WTC11 (cell line): ENCODE data around the gene NNT. TPM values are rescaled to one million over a fixed set of nuclear protein-coding genes. Genes with fewer than 3 reads are reported as not detected.

Source experiments
- ATAC-seq: fragments of 200-7000 bp; cut with Tn5 transposase; 2 replicates; pipeline ENCODE4 v1.10.0; 2021; ENCODE audit warnings: mild to moderate bottlenecking, moderate library complexity
- CTCF ChIA-PET: fragments of 300-600 bp; sonication (Branson Sonifier 250); formaldehyde crosslinking; loops from one replicate; lab custom pipeline; 2021; ENCODE audit warnings: antibody characterized with exemption; lab: Charles Lee
- POLR2A ChIA-PET: fragments of 350-600 bp; sonication (Branson Sonifier 250); formaldehyde crosslinking; loops from one replicate; lab custom pipeline; 2021; ENCODE audit warnings: antibody characterized with exemption; lab: Charles Lee
- DNase-seq: peaks from one replicate; pipeline ENCODE4 v3.0.0; 2021; ENCODE audit warnings: low spot score
- H3K27ac Mint-ChIP-seq: 2 replicates; pipeline ENCODE4 v1.8.0; 2021; ENCODE audit warnings: mixed read lengths
- H3K27me3 Mint-ChIP-seq: 2 replicates; pipeline ENCODE4 v1.8.0; 2021; ENCODE audit warnings: low read depth, mild to moderate bottlenecking, moderate library complexity, mixed read lengths
- H3K36me3 Mint-ChIP-seq: 2 replicates; pipeline ENCODE4 v1.8.0; 2021; ENCODE audit warnings: mixed read lengths
- H3K4me1 Mint-ChIP-seq: 2 replicates; pipeline ENCODE4 v1.8.0; 2022; ENCODE audit warnings: mixed read lengths
- H3K4me3 Mint-ChIP-seq: 2 replicates; pipeline ENCODE4 v1.8.0; 2021; ENCODE audit warnings: mild to moderate bottlenecking, moderate library complexity, mixed read lengths
- H3K9me3 Mint-ChIP-seq: 2 replicates; pipeline ENCODE4 v1.8.0; 2021; ENCODE audit warnings: mixed read lengths
- AFF4 ChIP-seq: sonication (generic); formaldehyde crosslinking; IDR thresholded peaks from 2 replicates; pipeline ENCODE4 v1.8.1; 2023; ENCODE audit warnings: mild to moderate bottlenecking, missing genetic modification reagents, borderline replicate concordance
- CDX4 ChIP-seq: fragments of 250-450 bp; sonication (Bioruptor Pico); IDR thresholded peaks from 2 replicates; pipeline ENCODE4 v1.9.0; 2021; ENCODE audit warnings: moderate library complexity, mild to moderate bottlenecking, inconsistent platforms, borderline replicate concordance
- E2F4 ChIP-seq: sonication (generic); formaldehyde crosslinking; IDR thresholded peaks from 2 replicates; pipeline ENCODE4 v1.8.1; 2022; ENCODE audit warnings: low read depth, mild to moderate bottlenecking, moderate library complexity, missing genetic modification reagents, borderline replicate concordance
- ESRRA ChIP-seq: sonication (generic); formaldehyde crosslinking; IDR thresholded peaks from 2 replicates; pipeline ENCODE4 v1.8.1; 2022; ENCODE audit warnings: mild to moderate bottlenecking, missing genetic modification reagents, borderline replicate concordance
- FOXP1 ChIP-seq: sonication (generic); formaldehyde crosslinking; IDR thresholded peaks from 2 replicates; pipeline ENCODE4 v1.8.0; 2022; ENCODE audit warnings: missing genetic modification reagents, mild to moderate bottlenecking, moderate library complexity, borderline replicate concordance
- JUN ChIP-seq: sonication (generic); formaldehyde crosslinking; IDR thresholded peaks from 2 replicates; pipeline ENCODE4 v1.8.0; 2023; ENCODE audit warnings: mild to moderate bottlenecking, missing genetic modification reagents
- MYBL2 ChIP-seq: sonication (generic); formaldehyde crosslinking; IDR thresholded peaks from 2 replicates; pipeline ENCODE4 v1.8.1; 2023; ENCODE audit warnings: mild to moderate bottlenecking, moderate library complexity, missing genetic modification reagents
- NR1H2 ChIP-seq: sonication (generic); formaldehyde crosslinking; IDR thresholded peaks from 2 replicates; pipeline ENCODE4 v1.9.0; 2021; ENCODE audit warnings: mild to moderate bottlenecking, moderate library complexity, missing genetic modification reagents
- SP1 ChIP-seq: sonication (generic); formaldehyde crosslinking; conservative IDR thresholded peaks from 2 replicates; pipeline ENCODE4 v1.8.1; 2022; ENCODE audit warnings: missing genetic modification reagents
- TCF7 ChIP-seq: sonication (generic); formaldehyde crosslinking; IDR thresholded peaks from 2 replicates; pipeline ENCODE4 v1.8.0; 2022; ENCODE audit warnings: mild to moderate bottlenecking, low read depth, missing genetic modification reagents, moderate library complexity
- TEAD1 ChIP-seq: sonication (generic); formaldehyde crosslinking; IDR thresholded peaks from 2 replicates; pipeline ENCODE4 v1.8.0; 2022; ENCODE audit warnings: mild to moderate bottlenecking, missing genetic modification reagents
- ZNF219 ChIP-seq: sonication (generic); formaldehyde crosslinking; IDR thresholded peaks from 2 replicates; pipeline ENCODE4 v1.8.0; 2023; ENCODE audit warnings: missing genetic modification reagents, mild to moderate bottlenecking, borderline replicate concordance
- ZNF263 ChIP-seq: sonication (generic); formaldehyde crosslinking; IDR thresholded peaks from 2 replicates; pipeline ENCODE4 v1.8.1; 2022; ENCODE audit warnings: low read depth, mild to moderate bottlenecking, moderate library complexity, missing genetic modification reagents
- ZNF281 ChIP-seq: sonication (generic); formaldehyde crosslinking; IDR thresholded peaks from 2 replicates; pipeline ENCODE4 v1.8.0; 2023; ENCODE audit warnings: mild to moderate bottlenecking, missing genetic modification reagents
- ZNF512 ChIP-seq: sonication (generic); formaldehyde crosslinking; IDR thresholded peaks from 2 replicates; pipeline ENCODE4 v1.8.1; 2022; ENCODE audit warnings: missing genetic modification reagents, borderline replicate concordance
- total RNA-seq: library from RNA; stranded (reverse); gene quantifications from 3 replicates; pipeline ENCODE4 v1.2.3, GENCODE V29; 2021

NNT gene
- total RNA-seq, 1 experiment from 2014 or later = 37.6 TPM

- no peak for ATAC-seq
Measured at GRCh38 chr5:43616535-43616934, 13.6 kb downstream of the NNT start.

GRCh38 chr5:43619380-43619779 lies 16.4 kb downstream of the NNT start:
- Mint-ChIP-seq H3K27ac (no peak overlapping the region; the same call in 1 of the 2 replicates), H3K9me3 (no peaks in the 10 kb centered on the region), H3K27me3 (no peaks in the 10 kb centered on the region), H3K36me3 (no peaks in the 10 kb centered on the region), H3K4me1 (peaks cover 5% of the 10 kb centered on the region; the same call in 1 of the 2 replicates), H3K4me3 (no peak overlapping the region)
- TF ChIP-seq TCF7 (no peak), ZNF281 (CRISPR knock-in tag) (no peak), JUN (no peak), E2F4 (CRISPR knock-in tag) (no peak), MYBL2 (no peak), ZNF219 (CRISPR knock-in tag) (no peak), CDX4 (CRISPR knock-in tag) (no peak), NR1H2 (CRISPR knock-in tag) (no peak), ZNF263 (CRISPR knock-in tag) (no peak)
- no peak for ATAC-seq
- no peak for DNase-seq
- ChIA-PET POLR2A (no interaction called here), CTCF (no interaction called here)

More at GRCh38 chr5:43616535-43616934, 13.6 kb downstream of the NNT start:
- Mint-ChIP-seq H3K27me3 (no peaks in the 10 kb centered on the region), H3K36me3 (0 out of 2 replicates have a peak, but pooled peaks cover 2% of the 10 kb centered on the region), H3K9me3 (no peaks in the 10 kb centered on the region), H3K4me1 (peaks cover 5% of the 10 kb centered on the region; the same call in 1 of the 2 replicates), H3K27ac (no peak overlapping the region), H3K4me3 (no peak overlapping the region)
- POLR2A ChIA-PET = no interaction called here
- CTCF ChIA-PET = interaction anchor here (1.0 to 1.1 kb wide), 2 partner anchors 15 to 133 kb away, joined by 3 to 4 read pairs; partner anchors contain the start of gene TMEM267
- TF ChIP-seq ESRRA (CRISPR knock-in tag) = no peak
- TF ChIP-seq MYBL2 = no peak
- TF ChIP-seq AFF4 (CRISPR knock-in tag) = no peak
- no peak for TF ChIP-seq SP1 (CRISPR knock-in tag)
- no peak for TF ChIP-seq FOXP1 (CRISPR knock-in tag)
- no peak for TF ChIP-seq TEAD1 (CRISPR knock-in tag)
- TF ChIP-seq ZNF512 (CRISPR knock-in tag) = no peak
- DNase-seq = no peak
